H1 (cell line): ENCODE results near the gene TCFL5. TPM values are rescaled to one million over a fixed set of nuclear protein-coding genes. Genes with fewer than 3 reads are reported as not detected.

ENCODE experiments used
- CTCF ChIA-PET: fragments of 300-600 bp; sonication (Branson Sonifier 250); formaldehyde crosslinking; loops from one replicate; lab custom pipeline; 2021; ENCODE audit not compliant: partially characterized antibody; lab: Charles Lee
- POLR2A ChIA-PET: fragments of 300-600 bp; sonication (Branson Sonifier 250); formaldehyde crosslinking; loops from one replicate; lab custom pipeline; 2021; ENCODE audit warnings: inconsistent platforms; ENCODE audit not compliant: partially characterized antibody; lab: Charles Lee
- DNase-seq, 2 experiments: peaks; one replicate each; pipeline versions ENCODE4 v3.0.0 to v3.0.0-alpha.2; 2010 to 2022; ENCODE audit warnings: low spot score in 2 of 2, low read depth in 1 of 2, mixed read lengths in 1 of 2
- FAIRE-seq: peaks from 2 replicates; lab custom pipeline; 2011; peaks lifted over from hg19 to GRCh38; lab: Jason Lieb, UNC
- H2AFZ ChIP-seq: 2 replicates; pipeline ENCODE4 v1.8.1; 2012; ENCODE audit warnings: low read length, inconsistent platforms
- H2AK5ac ChIP-seq: 2 replicates; pipeline ENCODE4 v1.6.1; 2013; ENCODE audit warnings: low read depth, low read length
- H2BK120ac ChIP-seq: replicated peaks from 2 replicates; pipeline ENCODE3; 2013; ENCODE audit warnings: low read depth, low read length, inconsistent platforms
- H2BK12ac ChIP-seq: 2 replicates; pipeline ENCODE4 v1.6.1; 2013; ENCODE audit warnings: low read depth, low read length
- H2BK15ac ChIP-seq: 2 replicates; pipeline ENCODE4 v1.6.1; 2013; ENCODE audit warnings: low read length
- H2BK20ac ChIP-seq: 2 replicates; pipeline ENCODE4 v1.6.1; 2013; ENCODE audit warnings: low read length
- H2BK5ac ChIP-seq: 2 replicates; pipeline ENCODE4 v1.6.1; 2013; ENCODE audit warnings: low read depth, low read length
- H3K14ac ChIP-seq: 2 replicates; pipeline ENCODE4 v1.6.1; 2013; ENCODE audit warnings: inconsistent platforms; ENCODE audit not compliant: insufficient read length
- H3K18ac ChIP-seq: 2 replicates; pipeline ENCODE4 v1.6.1; 2013; ENCODE audit warnings: low read length; ENCODE audit errors: extremely low read depth
- H3K23ac ChIP-seq: 2 replicates; pipeline ENCODE4 v1.6.1; 2013; ENCODE audit warnings: inconsistent platforms; ENCODE audit not compliant: insufficient read length
- H3K23me2 ChIP-seq: 2 replicates; pipeline ENCODE4 v1.6.1; 2013; ENCODE audit warnings: low read depth, low read length
- H3K27ac ChIP-seq: 2 replicates; pipeline ENCODE4 v1.6.1; 2011; ENCODE audit warnings: low read depth, low read length, inconsistent platforms
- H3K27me3 ChIP-seq, 4 experiments: replicated peaks in 1 of 4; 1 replicate in 1 of 4; 2 replicates in 3 of 4; pipeline versions ENCODE4 v1.6.1 to v1.8.1; 2011 to 2013; ENCODE audit warnings: low read length in 3 of 4, mild to moderate bottlenecking in 3 of 4, inconsistent platforms in 2 of 4, mixed read lengths in 2 of 4, moderate library complexity in 1 of 4; ENCODE audit not compliant: control insufficient read depth in 3 of 4, insufficient read depth in 3 of 4; ENCODE audit errors: extremely low read depth in 1 of 4
- H3K36me3 ChIP-seq, 4 experiments: 2 replicates each; pipeline versions ENCODE4 v1.6.1 to v1.8.1; 2011 to 2013; ENCODE audit warnings: mild to moderate bottlenecking in 4 of 4, low read length in 3 of 4, moderate library complexity in 2 of 4, control low read depth in 1 of 4, inconsistent platforms in 1 of 4; ENCODE audit not compliant: insufficient read depth in 4 of 4, control insufficient read depth in 2 of 4
- H3K4ac ChIP-seq: replicated peaks from 2 replicates; pipeline ENCODE3; 2013; ENCODE audit warnings: low read length, low read depth, mixed read lengths, inconsistent platforms; ENCODE audit not compliant: insufficient read length
- H3K4me1 ChIP-seq, 4 experiments: replicated peaks in 1 of 4; 1 replicate in 1 of 4; 2 replicates in 3 of 4; pipeline versions ENCODE4 v1.6.1 to v1.8.1; 2011 to 2013; ENCODE audit warnings: low read length in 3 of 4, inconsistent platforms in 2 of 4, mixed read lengths in 1 of 4; ENCODE audit not compliant: insufficient read depth in 4 of 4, control insufficient read depth in 3 of 4
- H3K4me2 ChIP-seq, 2 experiments: 2 replicates each; pipeline versions ENCODE4 v1.6.1 to v1.8.1; 2011 to 2013; ENCODE audit warnings: low read depth in 2 of 2, low read length in 2 of 2, control low read depth in 1 of 2, inconsistent platforms in 1 of 2, mild to moderate bottlenecking in 1 of 2; ENCODE audit not compliant: insufficient read depth in 1 of 2
- H3K4me3 ChIP-seq, 4 experiments: fragments of 200-600, 300-600 bp in 1 of 4; sonication (generic), shearing (Covaris generic), sonication (Bioruptor Twin) in 1 of 4; 2 replicates each; pipeline versions ENCODE4 v1.5.1 to v1.8.1; 2011 to 2016; ENCODE audit warnings: low read length in 4 of 4, low read depth in 3 of 4, control low read depth in 2 of 4, inconsistent platforms in 2 of 4, mild to moderate bottlenecking in 2 of 4, mixed read lengths in 1 of 4, moderate library complexity in 1 of 4; ENCODE audit not compliant: insufficient read depth in 2 of 4; ENCODE audit errors: extremely low read depth in 1 of 4
- H3K56ac ChIP-seq: replicated peaks from 2 replicates; pipeline ENCODE3; 2013; ENCODE audit warnings: low read depth, mild to moderate bottlenecking, mixed read lengths, low read length, inconsistent platforms; ENCODE audit not compliant: insufficient read length
- H3K79me1 ChIP-seq: 2 replicates; pipeline ENCODE4 v1.6.1; 2013; ENCODE audit warnings: low read depth, low read length, control low read depth
- H3K79me2 ChIP-seq, 2 experiments: 2 replicates each; pipeline versions ENCODE4 v1.6.1 to v1.8.1; 2012 to 2013; ENCODE audit warnings: low read length in 2 of 2, mild to moderate bottlenecking in 2 of 2, inconsistent platforms in 1 of 2; ENCODE audit not compliant: insufficient read depth in 2 of 2, control insufficient read depth in 1 of 2
- H3K9ac ChIP-seq, 4 experiments: replicated peaks in 1 of 4; 1 replicate in 1 of 4; 2 replicates in 3 of 4; pipeline versions ENCODE4 v1.6.1 to v1.8.1; 2011 to 2013; ENCODE audit warnings: low read depth in 3 of 4, low read length in 3 of 4, control low read depth in 2 of 4, mild to moderate bottlenecking in 2 of 4, moderate library complexity in 2 of 4, inconsistent platforms in 1 of 4; ENCODE audit errors: extremely low read depth in 1 of 4
- H3K9me3 ChIP-seq, 2 experiments: 2 replicates each; pipeline versions ENCODE4 v1.6.1 to v1.8.1; 2012 to 2013; ENCODE audit warnings: mild to moderate bottlenecking in 2 of 2, moderate library complexity in 2 of 2, control low read depth in 1 of 2, inconsistent platforms in 1 of 2, low read depth in 1 of 2, low read length in 1 of 2, mixed read lengths in 1 of 2; ENCODE audit not compliant: insufficient read depth in 2 of 2
- H4K20me1 ChIP-seq, 2 experiments: replicated peaks in 1 of 2; 2 replicates each; pipeline versions ENCODE3 to v1.8.1; 2011 to 2013; ENCODE audit warnings: inconsistent platforms in 2 of 2, low read length in 2 of 2, mild to moderate bottlenecking in 1 of 2; ENCODE audit not compliant: insufficient read depth in 2 of 2, control insufficient read depth in 1 of 2
- H4K5ac ChIP-seq: 2 replicates; pipeline ENCODE4 v1.6.1; 2013; ENCODE audit warnings: low read length, low read depth, mixed read lengths, inconsistent platforms; ENCODE audit not compliant: insufficient read length
- H4K8ac ChIP-seq: 2 replicates; pipeline ENCODE4 v1.8.0; 2013; ENCODE audit warnings: mild to moderate bottlenecking, moderate library complexity, low read length, inconsistent platforms; ENCODE audit not compliant: insufficient read depth; ENCODE audit errors: extremely low read depth
- H4K91ac ChIP-seq: replicated peaks from 2 replicates; pipeline ENCODE3; 2013; ENCODE audit warnings: low read length, mixed read lengths, inconsistent platforms; ENCODE audit not compliant: insufficient read length
- BCL11A ChIP-seq, 2 experiments: IDR thresholded peaks; one replicate each; pipeline ENCODE4 v1.6.1; 2011; ENCODE audit warnings: low read depth in 2 of 2, low read length in 2 of 2, mild to moderate bottlenecking in 2 of 2
- CREB1 ChIP-seq: IDR thresholded peaks from 2 replicates; pipeline ENCODE4 v1.6.1; 2012; ENCODE audit warnings: inconsistent platforms
- CTCF ChIP-seq, 3 experiments: IDR thresholded peaks; 1 replicate in 2 of 3; 2 replicates in 1 of 3; pipeline versions ENCODE4 v1.5.1 to v1.6.1; 2011; ENCODE audit warnings: low read length in 3 of 3, mild to moderate bottlenecking in 3 of 3, inconsistent platforms in 2 of 3, low read depth in 1 of 3, moderate library complexity in 1 of 3; ENCODE audit not compliant: insufficient read depth in 1 of 3; ENCODE audit errors: control extremely low read depth in 1 of 3
- SP2 ChIP-seq: IDR thresholded peaks from 2 replicates; pipeline ENCODE4 v1.6.1; 2012; ENCODE audit warnings: mild to moderate bottlenecking, low read length, inconsistent platforms
- SUZ12 ChIP-seq: fragments of 200-600 bp; sonication (generic); IDR thresholded peaks from 2 replicates; pipeline ENCODE4 v1.6.1; 2012; ENCODE audit warnings: mild to moderate bottlenecking, inconsistent platforms, low read length, moderate library complexity, mixed read lengths
- USF2 ChIP-seq: IDR thresholded peaks from 2 replicates; pipeline ENCODE4 v1.6.1; 2011; ENCODE audit warnings: low read length, improper control_type of control experiment
- WGBS, 2 experiments: shearing (Covaris generic) in 1 of 2; methylation state at CpG; one replicate each; pipeline versions ENCODE4 v1.1.6 to v1.1.7; 2013 to 2015; ENCODE audit warnings: low lambda C conversion rate in 2 of 2, mixed read lengths in 2 of 2, inconsistent platforms in 1 of 2, low coverage in 1 of 2, missing lambda C conversion rate in 1 of 2; ENCODE audit not compliant: insufficient replicate concordance in 2 of 2, insufficient coverage in 1 of 2, insufficient read length in 1 of 2; ENCODE audit errors: extremely low coverage in 1 of 2, missing lambda C conversion rate in 1 of 2; 5-methylcytosine and 5-hydroxymethylcytosine counted together
- polyA plus RNA-seq, 7 experiments: library from polyadenylated mRNA; depleted of rRNA in 3 of 7; stranded (reverse) in 5 of 7; unstranded in 2 of 7; fragments of >200 nt in 5 of 7; fragments of 200-250 nt in 2 of 7; gene quantifications; 1 replicate in 5 of 7; 2 replicates in 1 of 7; 4 replicates in 1 of 7; pipeline versions ENCODE4 v1.2.1 to v1.2.3, GENCODE V29; 2011 to 2013; ENCODE audit warnings: missing spikeins in 2 of 7, mixed read lengths in 2 of 7
- total RNA-seq: library from RNA; stranded (reverse); fragmentation: NEBNext Ultra II Directional; extraction: Animal tissue kit (Norgen Biotek cat#: 25700); gene quantifications from 2 replicates; pipeline ENCODE4 v1.2.1, GENCODE V29; 2021

The TCFL5 gene
- total and polyA plus RNA-seq, 2 of the 8 experiments (the other 6 are each of a cell fraction or from before 2014, with no cell fraction given), result 6.2 to 15.0 TPM

- Histone ChIP-seq H3K9me3 (no peaks in the 10 kb centered on the region), H4K20me1 (peaks cover 25 to 46% of the 10 kb centered on the region in 2 experiments)
- no peak for FAIRE-seq
- peak; percentile 42 to 81 (median 73); a peak in 3 of 4 replicates for TF ChIP-seq CTCF (IDR thresholded peaks at IDR 0.05; ENCODE audit: control extremely low read depth in 1 of 3, insufficient read depth in 1 of 3, low read depth in 1 of 3, low read length in 3 of 3)
- no peak for TF ChIP-seq USF2
- no peak for TF ChIP-seq BCL11A (IDR thresholded peaks at IDR 0.05; ENCODE audit: low read depth in 2 of 2, low read length in 2 of 2)
- TF ChIP-seq SUZ12, result no peak
- TF ChIP-seq SP2, result no peak
- peak; percentile 32; the same call in 1 of the 2 replicates for TF ChIP-seq CREB1
These were observed 46.0 kb upstream of the TCFL5 start for GRCh38 chr20:62907384-62908317.

More at GRCh38 chr20:62907384-62908317, 46.0 kb upstream of the TCFL5 start:
- H2BK20ac ChIP-seq, result no peak overlapping the region
- H2BK15ac ChIP-seq, result no peak overlapping the region
- no peak overlapping the region for H3K4me2 ChIP-seq
- no peak overlapping the region for H3K23ac ChIP-seq
- H2AFZ ChIP-seq, result no peak overlapping the region
- ChIA-PET POLR2A (interaction anchor here (0.6 to 13.6 kb wide), 14 partner anchors 9 to 1066 kb away, joined by 3 to 156 read pairs (median 4); partner anchors contain the start of genes DIDO1 and GID8), CTCF (interaction anchor here (0.7 to 5.7 kb wide), 30 partner anchors 8 to 390 kb away, joined by 3 to 58 read pairs (median 4); no protein-coding TSS in a partner anchor)
- H3K14ac ChIP-seq, result no peak overlapping the region
- no peak overlapping the region for H3K4me3 ChIP-seq
- WGBS, 2 experiments, result 85% methylated on average over 16 of the region's 16 CpGs; no CpG with 5 or more reads in 1 of the 2 experiments
- H3K4me1 ChIP-seq, result no peaks in the 10 kb centered on the region; a peak in 2 of 7 replicates
- no peak overlapping the region for H2BK12ac ChIP-seq
- H3K79me2 ChIP-seq, result peaks cover 0 to 51% of the 10 kb centered on the region in 2 experiments
- H3K23me2 ChIP-seq, result no peaks in the 10 kb centered on the region
- H3K18ac ChIP-seq, result no peak overlapping the region
- H3K9ac ChIP-seq, result no peak overlapping the region
- no peak overlapping the region for H3K56ac ChIP-seq
- H4K91ac ChIP-seq, result no peak overlapping the region
- H3K79me1 ChIP-seq, result peaks cover 29% of the 10 kb centered on the region
- no peak overlapping the region for H2BK120ac ChIP-seq
- no peaks in the 10 kb centered on the region for H3K27me3 ChIP-seq
- DNase-seq, result no peak
- no peak overlapping the region for H2BK5ac ChIP-seq
- H2AK5ac ChIP-seq, result no peak overlapping the region
- no peak overlapping the region for H3K27ac ChIP-seq
- H3K4ac ChIP-seq, result no peak overlapping the region
- H4K5ac ChIP-seq, result no peak overlapping the region
- H4K8ac ChIP-seq, result 0 out of 2 replicates have a peak overlapping the region, but pooled peaks have one; percentile 3
- H3K36me3 ChIP-seq, result peaks cover 52 to 92% (median 84%) of the 10 kb centered on the region in 4 experiments
